Urinary bladder (tissue), 4 donors: ENCODE results near the gene PCDH15. TPM values are rescaled to one million over a fixed set of nuclear protein-coding genes. Genes with fewer than 3 reads are reported as not detected.

Experiments used
- DNase-seq: peaks from one replicate; pipeline ENCODE4 v3.0.0-alpha.2; 2015; ENCODE audit errors: extremely low spot score
- H3K27ac ChIP-seq: one replicate; pipeline ENCODE4 v1.5.1; 2013; ENCODE audit warnings: low read depth, mild to moderate bottlenecking, moderate library complexity
- H3K36me3 ChIP-seq: one replicate; pipeline ENCODE4 v1.6.1; 2013; ENCODE audit warnings: mild to moderate bottlenecking, moderate library complexity; ENCODE audit not compliant: insufficient read depth
- H3K4me1 ChIP-seq: one replicate; pipeline ENCODE4 v1.6.1; 2013; ENCODE audit warnings: mild to moderate bottlenecking, moderate library complexity; ENCODE audit not compliant: insufficient read depth
- H3K4me3 ChIP-seq: one replicate; pipeline ENCODE4 v1.5.1; 2013; ENCODE audit warnings: low read depth, low read length
- whole genome bisulfite sequencing: extraction: QIAGEN DNeasy Blood & Tissue Kit; methylation state at CpG from one replicate; pipeline ENCODE4 v1.1.7; 2013; 5-methylcytosine and 5-hydroxymethylcytosine counted together
- polyA plus RNA-seq: library from polyadenylated mRNA; stranded (reverse); fragments of 200-250 nt; gene quantifications from one replicate; pipeline ENCODE4 v1.2.3, GENCODE V29; 2013
- total RNA-seq: library from RNA; depleted of rRNA; stranded (reverse); fragments of >200 nt; gene quantifications from one replicate; pipeline ENCODE4 v1.2.3, GENCODE V29; 2014
- donor health status: healthy with polysubstance abuse.
- donor health status: healthy.

Gene PCDH15
- total and polyA plus RNA-seq, 2 donors: 0.03 to 1.9 TPM

DNA sequence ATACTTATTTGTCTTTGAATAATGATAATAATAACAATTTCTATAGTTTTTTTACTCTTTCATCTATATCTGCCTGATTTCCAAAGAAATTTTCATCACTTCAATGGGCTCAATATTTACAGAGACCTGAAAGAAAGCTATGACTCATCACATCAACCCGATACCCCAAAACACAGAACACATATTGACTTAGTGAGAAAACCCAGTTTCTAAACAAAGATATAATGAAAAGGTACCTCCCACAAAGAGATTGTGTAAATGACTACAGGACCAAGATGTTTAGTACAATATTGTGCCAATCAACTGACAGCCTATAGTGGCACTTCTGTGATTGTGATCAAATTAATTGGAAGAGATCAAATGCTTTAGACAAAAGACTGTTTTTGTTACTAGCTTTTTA lies 133.9 kb downstream of the PCDH15 start:
- 67% methylated on average over 1 of the region's 1 CpG for WGBS
- Histone ChIP-seq H3K36me3 (no peaks in the 10 kb centered on the region), H3K4me1 (no peaks in the 10 kb centered on the region), H3K4me3 (no peak overlapping the region), H3K27ac (no peak overlapping the region)
- DNase-seq: no peak

- no peaks in the 10 kb centered on the region for H3K36me3 ChIP-seq
- no peaks in the 10 kb centered on the region for H3K4me1 ChIP-seq
Measured at GRCh38 chr10:54666192-54666591, 134.8 kb downstream of the PCDH15 start.

GRCh38 chr10:54665095-54665494 lies 135.9 kb downstream of the PCDH15 start:
- Histone ChIP-seq H3K4me3 (no peak overlapping the region), H3K27ac (no peak overlapping the region), H3K4me1 (no peaks in the 10 kb centered on the region), H3K36me3 (no peaks in the 10 kb centered on the region)
- DNase-seq: no peak

More at GRCh38 chr10:54666192-54666591, 134.8 kb downstream of the PCDH15 start:
- DNase-seq: no peak
- Histone ChIP-seq H3K4me3 (no peak overlapping the region), H3K27ac (no peak overlapping the region)

- Histone ChIP-seq H3K27ac (no peak overlapping the region), H3K4me3 (no peak overlapping the region), H3K36me3 (no peaks in the 10 kb centered on the region), H3K4me1 (no peaks in the 10 kb centered on the region)
- no peak for DNase-seq
Measured at GRCh38 chr10:54660397-54660796, 140.6 kb downstream of the PCDH15 start.

- no peak overlapping the region for H3K27ac ChIP-seq
- H3K4me3 ChIP-seq: no peak overlapping the region
- H3K36me3 ChIP-seq: no peaks in the 10 kb centered on the region
- no peak for DNase-seq
- no peaks in the 10 kb centered on the region for H3K4me1 ChIP-seq
- 93% methylated on average over 2 of the region's 2 CpGs for WGBS
Measured at GRCh38 chr10:54656643-54657042, 144.4 kb downstream of the PCDH15 start.

DNA sequence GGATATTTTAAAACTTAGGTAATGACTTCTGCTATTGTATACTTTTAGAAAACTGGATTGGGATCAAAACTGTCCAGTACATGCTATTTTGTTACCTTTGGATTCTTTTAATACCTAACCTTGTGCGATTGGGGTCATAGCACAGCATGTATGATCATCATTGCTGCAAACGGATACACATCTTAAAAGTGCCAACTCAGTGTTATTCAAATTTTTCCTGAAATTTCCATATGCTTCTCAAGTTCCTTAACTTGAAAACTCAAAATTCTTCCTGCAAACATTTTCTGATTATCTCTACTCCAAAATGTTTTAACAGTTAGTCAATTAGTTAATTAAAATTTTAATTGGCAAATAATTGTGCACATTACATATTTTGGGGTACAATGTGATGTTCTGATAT lies 147.5 kb downstream of the PCDH15 start:
- H3K4me1 ChIP-seq: no peaks in the 10 kb centered on the region
- no peak for DNase-seq
- H3K27ac ChIP-seq: no peak overlapping the region
- H3K4me3 ChIP-seq: no peak overlapping the region
- 90% methylated on average over 2 of the region's 2 CpGs for WGBS
- no peaks in the 10 kb centered on the region for H3K36me3 ChIP-seq

DNA sequence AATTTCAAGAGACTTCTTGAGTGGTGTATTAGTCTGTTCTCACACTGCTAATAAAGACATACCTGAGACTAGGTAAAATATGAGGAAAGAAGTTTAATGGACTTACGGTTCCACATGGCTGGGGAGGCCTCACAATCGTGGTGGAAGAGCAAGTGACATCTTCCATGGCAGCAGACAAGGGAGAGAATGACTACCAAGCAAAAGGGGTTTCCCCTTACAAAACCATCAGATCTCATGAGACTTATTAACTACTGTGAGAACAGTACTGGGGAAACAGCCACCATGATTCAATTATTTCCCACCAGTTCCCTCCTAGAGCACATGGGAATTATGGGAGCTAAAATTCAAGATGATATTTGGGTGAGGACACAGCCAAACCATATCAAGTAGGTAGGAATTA lies 150.5 kb downstream of the PCDH15 start:
- no peak for DNase-seq
- Histone ChIP-seq H3K27ac (no peak overlapping the region), H3K36me3 (no peaks in the 10 kb centered on the region), H3K4me3 (no peak overlapping the region), H3K4me1 (no peaks in the 10 kb centered on the region)
- 86% methylated on average over 2 of the region's 2 CpGs for WGBS

GRCh38 chr10:54622017-54622416 lies 179.0 kb downstream of the PCDH15 start:
- WGBS: 31% methylated on average over 3 of the region's 3 CpGs
- no peak for DNase-seq
- H3K27ac ChIP-seq: no peak overlapping the region
- H3K4me3 ChIP-seq: no peak overlapping the region
- no peaks in the 10 kb centered on the region for H3K36me3 ChIP-seq
- no peaks in the 10 kb centered on the region for H3K4me1 ChIP-seq

GRCh38 chr10:54620352-54620751 lies 180.7 kb downstream of the PCDH15 start:
- Histone ChIP-seq H3K36me3 (no peaks in the 10 kb centered on the region), H3K27ac (no peak overlapping the region), H3K4me1 (no peaks in the 10 kb centered on the region), H3K4me3 (no peak overlapping the region)
- no peak for DNase-seq
- WGBS: 64% methylated on average over 2 of the region's 2 CpGs

DNA sequence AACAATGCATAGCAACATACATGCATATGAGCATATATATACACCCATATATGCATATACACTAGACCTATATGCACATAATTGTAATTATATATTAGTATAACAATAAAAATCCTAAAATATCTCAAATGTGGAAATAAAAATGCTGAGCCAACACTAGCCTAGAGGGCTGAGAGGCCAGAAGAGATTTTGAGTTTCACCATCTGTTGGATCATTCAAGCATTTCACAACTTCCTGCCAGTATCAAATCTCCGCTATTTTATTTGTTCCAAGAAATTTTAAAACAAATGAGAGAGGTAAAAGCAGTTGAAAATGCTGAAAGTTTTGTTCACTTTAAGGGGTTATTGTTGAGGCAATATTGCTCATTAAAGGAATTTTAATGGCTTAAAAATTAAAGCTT lies 187.0 kb downstream of the PCDH15 start:
- 33% methylated on average over 1 of the region's 1 CpG for WGBS
- H3K4me1 ChIP-seq: no peaks in the 10 kb centered on the region
- H3K36me3 ChIP-seq: no peaks in the 10 kb centered on the region
- H3K27ac ChIP-seq: no peak overlapping the region
- no peak for DNase-seq
- H3K4me3 ChIP-seq: no peak overlapping the region

DNA sequence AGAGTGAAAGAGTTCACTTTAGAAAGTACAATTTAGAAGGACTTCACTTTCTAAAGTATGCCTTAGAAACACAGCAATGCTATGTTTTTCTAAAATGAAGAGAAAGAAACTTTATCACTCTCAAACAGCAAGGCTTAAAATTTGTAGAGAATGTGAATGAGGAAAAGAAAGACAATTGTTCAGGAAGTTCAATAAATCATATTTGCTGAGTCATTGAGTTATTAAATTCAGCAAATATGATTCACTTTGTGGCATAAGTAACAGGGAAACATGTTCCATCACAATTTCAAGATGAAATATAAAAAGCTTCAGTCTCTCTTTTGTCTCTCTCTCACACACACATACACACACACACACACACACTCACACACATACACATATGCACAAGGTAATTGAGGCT lies 187.9 kb downstream of the PCDH15 start:
- Histone ChIP-seq H3K4me1 (no peaks in the 10 kb centered on the region), H3K27ac (no peak overlapping the region), H3K4me3 (no peak overlapping the region), H3K36me3 (no peaks in the 10 kb centered on the region)
- DNase-seq: no peak

DNA sequence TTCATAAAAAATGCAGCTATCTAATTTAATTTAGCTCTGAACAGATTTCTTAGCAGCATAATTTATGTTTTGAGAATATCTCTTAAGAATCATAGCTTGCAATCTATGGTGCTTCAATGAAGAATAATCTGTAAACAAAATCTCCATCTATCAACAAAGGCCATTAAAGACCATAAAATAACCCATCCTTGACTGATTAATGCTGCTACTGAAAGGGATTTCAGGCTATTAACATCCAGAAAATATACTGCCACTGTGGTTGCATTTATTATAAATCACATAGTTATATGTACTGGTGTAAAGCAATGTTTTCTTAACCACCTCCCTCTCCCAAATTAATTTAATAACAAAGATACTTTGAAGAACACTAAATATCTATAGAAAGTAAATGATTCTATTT lies 191.6 kb downstream of the PCDH15 start:
- DNase-seq: no peak
- no peaks in the 10 kb centered on the region for H3K36me3 ChIP-seq
- H3K4me3 ChIP-seq: no peak overlapping the region
- H3K4me1 ChIP-seq: no peaks in the 10 kb centered on the region
- H3K27ac ChIP-seq: no peak overlapping the region

GRCh38 chr10:54607983-54608382 lies 193.0 kb downstream of the PCDH15 start:
- Histone ChIP-seq H3K4me3 (no peak overlapping the region), H3K36me3 (no peaks in the 10 kb centered on the region), H3K27ac (no peak overlapping the region), H3K4me1 (no peaks in the 10 kb centered on the region)
- WGBS: 57% methylated on average over 5 of the region's 5 CpGs
- no peak for DNase-seq

DNA sequence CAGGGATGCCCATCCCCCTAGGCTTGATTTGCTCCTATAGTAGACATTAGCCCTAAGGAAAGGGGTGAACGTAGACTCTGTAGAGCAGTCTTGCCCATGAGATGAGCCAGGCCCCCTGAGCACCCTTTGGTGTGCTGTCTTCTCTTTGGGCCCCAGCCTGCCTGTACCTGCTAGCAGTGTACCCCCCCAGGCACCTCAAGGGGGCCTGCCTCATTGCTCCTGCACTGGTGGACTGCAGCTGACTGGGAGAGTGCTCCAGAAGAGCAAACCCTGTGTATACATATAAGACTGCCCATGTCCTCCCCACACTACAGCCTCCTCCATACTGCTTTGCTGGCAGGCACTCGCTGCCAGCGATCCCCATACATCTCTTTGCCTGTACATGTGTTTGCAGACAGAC lies 206.7 kb downstream of the PCDH15 start:
- H3K27ac ChIP-seq: no peak overlapping the region
- DNase-seq: no peak
- WGBS: 82% methylated on average over 3 of the region's 3 CpGs
- H3K4me1 ChIP-seq: no peaks in the 10 kb centered on the region
- no peaks in the 10 kb centered on the region for H3K36me3 ChIP-seq
- no peak overlapping the region for H3K4me3 ChIP-seq

- 23% methylated on average over 2 of the region's 2 CpGs for WGBS
- H3K27ac ChIP-seq: no peak overlapping the region
- no peak overlapping the region for H3K4me3 ChIP-seq
- H3K4me1 ChIP-seq: no peaks in the 10 kb centered on the region
- H3K36me3 ChIP-seq: no peaks in the 10 kb centered on the region
- no peak for DNase-seq
Measured at GRCh38 chr10:54587971-54588370, 213.1 kb downstream of the PCDH15 start.
